RCC 7860 (cell line): ENCODE results near the gene CILP.
"Not testable (repeated sequence)": the region's sequence is repeated elsewhere in the genome, so short reads cannot be mapped to it uniquely, and the experiment has no call there.

Source experiments
- DNase-seq: peaks from one replicate; pipeline ENCODE4 v3.0.0-alpha.2; 2015; ENCODE audit warnings: low spot score
- FAIRE-seq: peaks from 2 replicates; lab custom pipeline; 2012; peaks lifted over from hg19 to GRCh38; lab: Jason Lieb, UNC

CILP gene

GRCh38 chr15:65197337-65197645 lies 14.0 kb downstream of the CILP start:
- DNase-seq, result no peak
- FAIRE-seq, result no peak

GRCh38 chr15:65196637-65197336 lies 14.5 kb downstream of the CILP start:
- FAIRE-seq, result no peak

GRCh38 chr15:65195548-65195923 lies 15.7 kb downstream of the CILP start:
- FAIRE-seq (no peak), DNase-seq (no peak)

More at GRCh38 chr15:65196637-65197336, 14.5 kb downstream of the CILP start:
- DNase-seq, result no peak

- no peak for FAIRE-seq
- DNase-seq, result no peak
Observed at GRCh38 chr15:65194826-65195547, 16.3 kb downstream of the CILP start.

GRCh38 chr15:65192016-65192415 lies 19.3 kb downstream of the CILP start:
- FAIRE-seq (no peak), DNase-seq (no peak)

GRCh38 chr15:65189102-65189740 lies 22.1 kb downstream of the CILP start:
- peak; percentile 38 for DNase-seq
- no peak for FAIRE-seq

- FAIRE-seq, DNase-seq: not testable (repeated sequence)
Observed at GRCh38 chr15:65188472-65188871, 22.8 kb downstream of the CILP start.

GRCh38 chr15:65184868-65185717 lies 26.2 kb downstream of the CILP start, which contains the start of gene CLPX:
CLPX (minus strand) TSS chr15:65185342; CDS start chr15:65185153, 189 bp downstream.
- FAIRE-seq (no peak), DNase-seq (peak; percentile 79)

GRCh38 chr15:65184305-65184867 lies 26.9 kb downstream of the CILP start:
- FAIRE-seq (no peak), DNase-seq (peak; percentile 30)

- FAIRE-seq (no peak), DNase-seq (no peak)
Observed at GRCh38 chr15:65183865-65184159, 27.5 kb downstream of the CILP start.

- FAIRE-seq, result no peak
Observed at GRCh38 chr15:65182538-65182937, 28.7 kb downstream of the CILP start.

GRCh38 chr15:65181582-65182353 lies 29.5 kb downstream of the CILP start:
- FAIRE-seq, DNase-seq: not testable (repeated sequence)

More at GRCh38 chr15:65182538-65182937, 28.7 kb downstream of the CILP start:
- no peak for DNase-seq

GRCh38 chr15:65180167-65180566 lies 31.1 kb downstream of the CILP start:
- FAIRE-seq, result no peak
- no peak for DNase-seq

GRCh38 chr15:65177901-65178300 lies 33.4 kb downstream of the CILP start:
- DNase-seq (peak; percentile 32), FAIRE-seq (peak; percentile 86)

- no peak for DNase-seq
- no peak for FAIRE-seq
Observed at GRCh38 chr15:65176056-65176455, 35.2 kb downstream of the CILP start.

- DNase-seq (peak; percentile 58), FAIRE-seq (peak; percentile 77)
Observed at GRCh38 chr15:65175511-65175910, 35.8 kb downstream of the CILP start.

- FAIRE-seq, result no peak
- no peak for DNase-seq
Observed at GRCh38 chr15:65174509-65174908, 36.8 kb downstream of the CILP start.

GRCh38 chr15:65172531-65172930 lies 38.7 kb downstream of the CILP start:
- DNase-seq (no peak), FAIRE-seq (no peak)

- no peak for DNase-seq
- no peak for FAIRE-seq
Observed at GRCh38 chr15:65171428-65171827, 39.8 kb downstream of the CILP start.

- FAIRE-seq, result no peak
- no peak for DNase-seq
Observed at GRCh38 chr15:65165875-65166274, 45.4 kb downstream of the CILP start.
